ENCODE results near the gene VLDLR. TPM values are rescaled to one million over a fixed set of nuclear protein-coding genes. Genes with fewer than 3 reads are reported as not detected.

VLDLR gene
- total RNA-seq, 1 donor from 2014 or later: 38.1 TPM

GRCh38 chr9:2688636-2689035, 67.0 kb downstream of the VLDLR start:
- TF ChIP-seq CTCF (conservative IDR thresholded peaks at IDR 0.05): no peak
- no peak for DNase-seq (ENCODE audit: extremely low spot score, unreplicated experiment)
- Mint-ChIP-seq H3K4me1 (ENCODE audit: unreplicated experiment) (no peaks in the 10 kb centered on the region), H3K27ac (no peak overlapping the region), H3K4me3 (no peak overlapping the region), H3K27me3 (no peaks in the 10 kb centered on the region), H3K36me3 (no peaks in the 10 kb centered on the region), H3K9me3 (no peaks in the 10 kb centered on the region)

- Mint-ChIP-seq H3K4me3 (no peak overlapping the region), H3K4me1 (ENCODE audit: unreplicated experiment) (no peaks in the 10 kb centered on the region)
- no peak for DNase-seq (ENCODE audit: extremely low spot score, unreplicated experiment)
Observed at GRCh38 chr9:2691212-2691611, 69.6 kb downstream of the VLDLR start.

GRCh38 chr9:2691626-2692025, 70.0 kb downstream of the VLDLR start:
- Mint-ChIP-seq H3K4me1 (ENCODE audit: unreplicated experiment) (no peaks in the 10 kb centered on the region), H3K36me3 (no peaks in the 10 kb centered on the region), H3K4me3 (no peak overlapping the region), H3K27ac (no peak overlapping the region), H3K27me3 (no peaks in the 10 kb centered on the region), H3K9me3 (no peaks in the 10 kb centered on the region)
- TF ChIP-seq CTCF (conservative IDR thresholded peaks at IDR 0.05): no peak
- DNase-seq (ENCODE audit: extremely low spot score, unreplicated experiment): no peak

More at GRCh38 chr9:2691212-2691611, 69.6 kb downstream of the VLDLR start:
- H3K9me3 Mint-ChIP-seq: no peaks in the 10 kb centered on the region
- TF ChIP-seq CTCF (conservative IDR thresholded peaks at IDR 0.05): no peak
- H3K36me3 Mint-ChIP-seq: no peaks in the 10 kb centered on the region
- H3K27me3 Mint-ChIP-seq: no peaks in the 10 kb centered on the region
- no peak overlapping the region for H3K27ac Mint-ChIP-seq

GRCh38 chr9:2693056-2693455, 71.5 kb downstream of the VLDLR start:
- H3K9me3 Mint-ChIP-seq: no peaks in the 10 kb centered on the region
- no peak for DNase-seq (ENCODE audit: extremely low spot score, unreplicated experiment)
- no peaks in the 10 kb centered on the region for H3K36me3 Mint-ChIP-seq
- no peak overlapping the region for H3K27ac Mint-ChIP-seq
- H3K27me3 Mint-ChIP-seq: no peaks in the 10 kb centered on the region
- H3K4me1 Mint-ChIP-seq (ENCODE audit: unreplicated experiment): no peaks in the 10 kb centered on the region
- TF ChIP-seq CTCF (conservative IDR thresholded peaks at IDR 0.05): no peak
- no peak overlapping the region for H3K4me3 Mint-ChIP-seq

GRCh38 chr9:2697492-2697891, 75.9 kb downstream of the VLDLR start:
- no peaks in the 10 kb centered on the region for H3K9me3 Mint-ChIP-seq
- no peak overlapping the region for H3K27ac Mint-ChIP-seq
- no peak for DNase-seq (ENCODE audit: extremely low spot score, unreplicated experiment)
- peaks cover 22% of the 10 kb centered on the region for H3K4me1 Mint-ChIP-seq (ENCODE audit: unreplicated experiment)
- peaks cover 3% of the 10 kb centered on the region for H3K36me3 Mint-ChIP-seq
- H3K4me3 Mint-ChIP-seq: no peak overlapping the region
- peaks cover 4% of the 10 kb centered on the region for H3K27me3 Mint-ChIP-seq
- TF ChIP-seq CTCF (conservative IDR thresholded peaks at IDR 0.05): no peak

- H3K27me3 Mint-ChIP-seq: peaks cover 4% of the 10 kb centered on the region
- H3K4me1 Mint-ChIP-seq (ENCODE audit: unreplicated experiment): peaks cover 24% of the 10 kb centered on the region
- DNase-seq (ENCODE audit: extremely low spot score, unreplicated experiment): no peak
- H3K27ac Mint-ChIP-seq: no peak overlapping the region
- peaks cover 3% of the 10 kb centered on the region for H3K36me3 Mint-ChIP-seq
- TF ChIP-seq CTCF (conservative IDR thresholded peaks at IDR 0.05): no peak
- no peak overlapping the region for H3K4me3 Mint-ChIP-seq
- H3K9me3 Mint-ChIP-seq: no peaks in the 10 kb centered on the region
Observed at GRCh38 chr9:2700398-2700797, 78.8 kb downstream of the VLDLR start.
